ENCODE measurements around the gene NTM. TPM values are rescaled to one million over a fixed set of nuclear protein-coding genes. Genes with fewer than 3 reads are reported as not detected.

The NTM gene
- total RNA-seq, 1 donor from 2014 or later = 82.7 TPM

DNA sequence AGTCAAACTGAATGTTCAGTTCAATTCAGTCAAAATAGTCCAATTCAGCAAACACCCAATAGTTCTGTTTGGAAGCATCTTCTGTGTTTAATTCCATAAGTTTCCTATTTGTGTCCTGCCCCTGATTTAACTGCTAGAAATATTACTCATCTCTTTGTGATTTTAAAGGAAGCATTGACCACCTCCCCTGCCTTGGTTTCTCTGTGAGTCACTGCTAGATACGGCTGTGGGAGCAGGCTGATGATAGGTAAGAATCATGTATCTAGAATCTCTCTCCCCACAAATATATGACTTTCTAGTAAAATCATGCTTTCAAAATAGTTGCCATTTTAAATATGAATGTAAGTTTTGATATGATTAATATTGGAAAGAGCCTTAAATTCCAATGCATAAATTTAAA is 888.5 kb downstream of the NTM start:
- no peaks in the 10 kb centered on the region for H3K36me3 Mint-ChIP-seq (ENCODE audit: unreplicated experiment)
- H3K27ac Mint-ChIP-seq (ENCODE audit: unreplicated experiment) = no peak overlapping the region
- no peaks in the 10 kb centered on the region for H3K27me3 Mint-ChIP-seq (ENCODE audit: unreplicated experiment)
- no peak overlapping the region for H3K4me3 Mint-ChIP-seq (ENCODE audit: unreplicated experiment)
- no peak for DNase-seq (ENCODE audit: extremely low spot score, unreplicated experiment)
- TF ChIP-seq CTCF (IDR thresholded peaks at IDR 0.05) = no peak
- peaks cover 9% of the 10 kb centered on the region for H3K4me1 Mint-ChIP-seq (ENCODE audit: unreplicated experiment)
- no peaks in the 10 kb centered on the region for H3K9me3 Mint-ChIP-seq (ENCODE audit: unreplicated experiment)

GRCh38 chr11:132260636-132261035 is 890.2 kb downstream of the NTM start:
- no peak for DNase-seq (ENCODE audit: extremely low spot score, unreplicated experiment)
- H3K4me3 Mint-ChIP-seq (ENCODE audit: unreplicated experiment) = no peak overlapping the region
- H3K4me1 Mint-ChIP-seq (ENCODE audit: unreplicated experiment) = peaks cover 9% of the 10 kb centered on the region
- H3K36me3 Mint-ChIP-seq (ENCODE audit: unreplicated experiment) = no peaks in the 10 kb centered on the region
- TF ChIP-seq CTCF (IDR thresholded peaks at IDR 0.05) = no peak
- no peak overlapping the region for H3K27ac Mint-ChIP-seq (ENCODE audit: unreplicated experiment)
- H3K9me3 Mint-ChIP-seq (ENCODE audit: unreplicated experiment) = no peaks in the 10 kb centered on the region
- H3K27me3 Mint-ChIP-seq (ENCODE audit: unreplicated experiment) = no peaks in the 10 kb centered on the region

DNA sequence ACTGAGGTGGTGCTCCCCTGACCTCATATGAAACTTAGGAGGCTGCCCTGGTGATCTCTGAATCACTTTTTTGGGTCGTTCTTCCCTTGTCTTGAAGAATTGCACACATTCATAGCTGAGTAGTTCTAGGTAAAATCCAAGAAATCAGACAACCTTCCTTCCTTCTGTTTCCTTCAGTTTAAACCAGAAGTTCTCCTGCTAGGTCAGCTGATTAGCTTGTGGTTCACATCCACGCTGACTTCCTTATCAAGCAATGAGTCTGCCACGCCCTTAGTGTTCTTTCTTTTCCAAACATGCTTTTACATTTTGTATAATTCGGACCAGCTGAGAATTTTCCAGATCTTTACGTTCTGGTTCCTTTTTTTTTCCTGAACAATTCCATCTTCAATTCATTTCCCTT is 892.8 kb downstream of the NTM start:
- H3K4me1 Mint-ChIP-seq (ENCODE audit: unreplicated experiment) = peaks cover 9% of the 10 kb centered on the region
- no peak for TF ChIP-seq CTCF (IDR thresholded peaks at IDR 0.05)
- H3K27ac Mint-ChIP-seq (ENCODE audit: unreplicated experiment) = no peak overlapping the region
- H3K36me3 Mint-ChIP-seq (ENCODE audit: unreplicated experiment) = no peaks in the 10 kb centered on the region
- H3K9me3 Mint-ChIP-seq (ENCODE audit: unreplicated experiment) = no peaks in the 10 kb centered on the region
- no peaks in the 10 kb centered on the region for H3K27me3 Mint-ChIP-seq (ENCODE audit: unreplicated experiment)
- DNase-seq (ENCODE audit: extremely low spot score, unreplicated experiment) = no peak
- H3K4me3 Mint-ChIP-seq (ENCODE audit: unreplicated experiment) = no peak overlapping the region

- Mint-ChIP-seq H3K27ac (ENCODE audit: unreplicated experiment) (no peak overlapping the region), H3K27me3 (ENCODE audit: unreplicated experiment) (no peaks in the 10 kb centered on the region), H3K9me3 (ENCODE audit: unreplicated experiment) (no peaks in the 10 kb centered on the region), H3K4me3 (ENCODE audit: unreplicated experiment) (no peak overlapping the region), H3K36me3 (ENCODE audit: unreplicated experiment) (no peaks in the 10 kb centered on the region), H3K4me1 (ENCODE audit: unreplicated experiment) (peaks cover 9% of the 10 kb centered on the region)
- TF ChIP-seq CTCF (IDR thresholded peaks at IDR 0.05) = no peak
- no peak for DNase-seq (ENCODE audit: extremely low spot score, unreplicated experiment)
These were observed 893.5 kb downstream of the NTM start for GRCh38 chr11:132263875-132264274.

DNA sequence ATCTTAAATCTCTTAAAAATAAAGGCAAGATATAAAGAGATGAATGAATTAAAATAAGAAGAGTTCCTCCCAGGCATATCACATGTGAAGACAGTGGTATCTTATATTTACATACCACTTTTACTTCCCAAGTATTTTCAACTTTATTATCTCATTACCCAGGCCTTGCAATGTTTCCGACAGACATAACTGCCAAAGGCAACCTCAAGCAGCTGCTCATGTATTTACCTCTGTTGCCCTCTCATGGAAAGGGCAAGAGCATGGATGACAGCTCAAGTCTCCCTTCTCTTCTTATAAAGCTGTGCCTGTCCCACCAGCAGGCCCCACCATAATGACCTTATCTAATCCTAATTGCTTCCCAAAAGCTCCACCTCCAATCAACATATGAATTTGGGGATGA is 894.2 kb downstream of the NTM start:
- TF ChIP-seq CTCF (IDR thresholded peaks at IDR 0.05) = no peak
- Mint-ChIP-seq H3K9me3 (ENCODE audit: unreplicated experiment) (no peaks in the 10 kb centered on the region), H3K27ac (ENCODE audit: unreplicated experiment) (no peak overlapping the region), H3K4me3 (ENCODE audit: unreplicated experiment) (no peak overlapping the region), H3K4me1 (ENCODE audit: unreplicated experiment) (peaks cover 11% of the 10 kb centered on the region), H3K27me3 (ENCODE audit: unreplicated experiment) (no peaks in the 10 kb centered on the region), H3K36me3 (ENCODE audit: unreplicated experiment) (no peaks in the 10 kb centered on the region)
- DNase-seq (ENCODE audit: extremely low spot score, unreplicated experiment) = no peak

Measured in osteocyte (in vitro differentiated cells).